ENCODE data around the gene ENOX1. TPM values are rescaled to one million over a fixed set of nuclear protein-coding genes. Genes with fewer than 3 reads are reported as not detected.

Gene ENOX1
- polyA plus RNA-seq, 3 donors = 0.04 TPM; not detected in 2

GRCh38 chr13:43614063-43614462, 172.7 kb downstream of the ENOX1 start:
- Histone ChIP-seq H3K27ac (ENCODE audit: low read depth in 1 of 2, low read length in 2 of 2) (no peak overlapping the region), H3K4me2 (replicated peaks; ENCODE audit: extremely low read depth, low read length, poor library complexity, severe bottlenecking) (no peak overlapping the region)
- intact Hi-C loops (cut with micrococcal nuclease) = no loop called here

GRCh38 chr13:43611281-43612273, 175.2 kb downstream of the ENOX1 start:
- intact Hi-C loops (cut with micrococcal nuclease) = no loop called here
- Mint-ChIP-seq H3K27ac (no peak overlapping the region), H3K4me3 (no peak overlapping the region), H3K4me1 (no peaks in the 10 kb centered on the region), H3K9me3 (peaks cover 0 to under 1% (median 0%) of the 10 kb centered on the region in 7 donors), H3K27me3 (ENCODE audit: low read depth in 3 of 3) (no peaks in the 10 kb centered on the region), H3K36me3 (no peaks in the 10 kb centered on the region)
- no peak overlapping the region for H3K27ac ChIP-seq (ENCODE audit: low read depth in 1 of 2, low read length in 2 of 2)
- no peaks in the 10 kb centered on the region for H3K79me2 ChIP-seq (ENCODE audit: insufficient read depth, low read length)
- no peaks in the 10 kb centered on the region for H3K4me1 ChIP-seq (ENCODE audit: control insufficient read depth in 1 of 2, insufficient read depth in 2 of 2, low read length in 2 of 2)
- DNase-seq = no peak
- no peak overlapping the region for H2AFZ ChIP-seq (ENCODE audit: insufficient read depth, low read depth, low read length, poor library complexity, severe bottlenecking)
- H3K27me3 ChIP-seq (ENCODE audit: control insufficient read depth in 2 of 2, insufficient read depth in 2 of 2, low read length in 2 of 2) = no peaks in the 10 kb centered on the region
- TF ChIP-seq CTCF (IDR thresholded peaks at IDR 0.05) = no peak
- H3K9me3 ChIP-seq (replicated peaks in 1 of 2; ENCODE audit: control insufficient read depth in 1 of 2, insufficient read depth in 1 of 2, low read length in 2 of 2) = no peaks in the 10 kb centered on the region
- no peak overlapping the region for H3K9ac ChIP-seq (ENCODE audit: insufficient read depth, low read length, poor library complexity, severe bottlenecking)
- no peaks in the 10 kb centered on the region for H4K20me1 ChIP-seq (ENCODE audit: insufficient read depth, low read length)
- no peak overlapping the region for H3K4me3 ChIP-seq (replicated peaks in 1 of 3; ENCODE audit: low read depth in 2 of 3, low read length in 3 of 3)
- WGBS (ENCODE audit: insufficient coverage) = no CpG with 5 or more reads among the region's 3 CpGs
- H3K4me2 ChIP-seq (replicated peaks; ENCODE audit: extremely low read depth, low read length, poor library complexity, severe bottlenecking) = no peak overlapping the region
- no peaks in the 10 kb centered on the region for H3K36me3 ChIP-seq (replicated peaks in 1 of 2; ENCODE audit: control insufficient read depth in 1 of 2, insufficient read depth in 2 of 2, low read length in 2 of 2)

More at GRCh38 chr13:43614063-43614462, 172.7 kb downstream of the ENOX1 start:
- peaks cover 0 to 4% (median 3%) of the 10 kb centered on the region in 7 donors for H3K9me3 Mint-ChIP-seq
- Histone ChIP-seq H3K4me3 (replicated peaks in 1 of 3; ENCODE audit: low read depth in 2 of 3, low read length in 3 of 3) (no peak overlapping the region), H3K79me2 (ENCODE audit: insufficient read depth, low read length) (no peaks in the 10 kb centered on the region), H3K4me1 (ENCODE audit: control insufficient read depth in 1 of 2, insufficient read depth in 2 of 2, low read length in 2 of 2) (no peaks in the 10 kb centered on the region), H3K9me3 (replicated peaks in 1 of 2; ENCODE audit: control insufficient read depth in 1 of 2, insufficient read depth in 1 of 2, low read length in 2 of 2) (no peaks in the 10 kb centered on the region), H2AFZ (ENCODE audit: insufficient read depth, low read depth, low read length, poor library complexity, severe bottlenecking) (no peak overlapping the region), H3K9ac (ENCODE audit: insufficient read depth, low read length, poor library complexity, severe bottlenecking) (no peak overlapping the region), H3K36me3 (replicated peaks in 1 of 2; ENCODE audit: control insufficient read depth in 1 of 2, insufficient read depth in 2 of 2, low read length in 2 of 2) (no peaks in the 10 kb centered on the region), H4K20me1 (ENCODE audit: insufficient read depth, low read length) (no peaks in the 10 kb centered on the region), H3K27me3 (ENCODE audit: control insufficient read depth in 2 of 2, insufficient read depth in 2 of 2, low read length in 2 of 2) (no peaks in the 10 kb centered on the region)
- no peak overlapping the region for H3K27ac Mint-ChIP-seq
- H3K4me3 Mint-ChIP-seq = no peak overlapping the region
- DNase-seq = no peak
- H3K36me3 Mint-ChIP-seq = no peaks in the 10 kb centered on the region
- H3K27me3 Mint-ChIP-seq (ENCODE audit: low read depth in 3 of 3) = no peaks in the 10 kb centered on the region
- TF ChIP-seq CTCF (IDR thresholded peaks at IDR 0.05) = no peak
- no peaks in the 10 kb centered on the region for H3K4me1 Mint-ChIP-seq
